Kidney glomerular epithelial cell (primary cell): ENCODE results near the gene CYP2D6.

Experiments used
- DNase-seq: peaks from one replicate; lab custom pipeline; 2025; lab: John Stamatoyannopoulos, UW

The CYP2D6 gene

DNA sequence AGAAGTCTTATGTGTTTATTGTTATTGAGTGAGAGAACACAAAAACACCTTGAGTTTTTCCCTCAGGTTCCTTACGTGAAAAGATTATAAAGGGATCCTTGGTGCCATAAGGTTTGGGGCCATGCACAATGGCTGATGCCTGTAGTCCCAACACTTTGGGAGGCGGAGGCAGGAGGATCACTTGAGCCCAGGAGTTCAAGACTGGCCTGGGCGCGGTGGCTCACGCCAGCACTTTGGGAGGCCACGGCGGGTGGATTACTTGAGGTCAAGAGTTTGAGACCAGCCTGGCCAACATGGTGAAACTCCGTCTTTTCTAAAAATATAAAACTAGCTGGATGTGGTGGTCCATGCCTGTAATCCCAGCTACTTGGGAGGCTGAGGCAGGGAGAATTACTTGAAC, 45.7 kb downstream of the CYP2D6 start:
- DNase-seq: no peak

DNA sequence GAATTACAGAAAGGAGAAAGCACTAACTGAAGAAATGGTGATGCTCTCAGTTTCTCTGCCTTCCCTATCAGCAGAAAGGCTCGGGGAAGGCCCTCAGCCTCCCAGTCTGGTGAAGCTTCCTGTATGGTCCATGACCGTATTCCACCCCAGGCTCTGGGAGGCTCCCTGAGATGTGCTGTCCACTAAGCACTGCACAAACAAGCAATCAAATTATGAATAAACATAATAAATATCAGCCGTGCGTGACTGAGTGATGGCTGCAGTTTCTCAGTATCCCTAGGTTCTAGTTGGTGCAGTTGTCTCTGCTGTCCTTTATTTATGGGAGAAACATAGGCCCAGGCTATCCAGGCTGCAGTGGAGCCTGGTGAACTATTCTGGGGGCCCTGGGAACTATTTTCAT, 47.5 kb downstream of the CYP2D6 start:
- no peak for DNase-seq

DNA sequence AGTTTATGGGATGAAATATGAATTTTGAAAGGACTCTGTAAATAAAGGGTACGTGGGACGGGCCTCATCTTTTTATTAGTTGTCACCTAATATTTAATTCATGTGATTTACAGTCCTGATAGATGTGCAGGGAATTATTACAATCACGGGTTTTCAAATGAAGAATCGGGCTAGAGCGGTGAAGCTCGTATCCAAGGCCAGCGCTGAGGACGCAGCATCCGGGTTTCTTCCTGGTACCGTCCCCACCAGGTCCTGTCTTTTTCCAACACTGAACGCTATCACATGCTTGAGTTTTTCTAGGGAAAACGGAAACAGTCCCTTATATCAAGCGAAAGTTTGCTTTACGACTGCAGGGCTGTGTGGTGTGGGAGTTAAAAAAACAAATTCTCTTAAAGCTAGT, 50.3 kb downstream of the CYP2D6 start:
- DNase-seq: peak; percentile 16

DNA sequence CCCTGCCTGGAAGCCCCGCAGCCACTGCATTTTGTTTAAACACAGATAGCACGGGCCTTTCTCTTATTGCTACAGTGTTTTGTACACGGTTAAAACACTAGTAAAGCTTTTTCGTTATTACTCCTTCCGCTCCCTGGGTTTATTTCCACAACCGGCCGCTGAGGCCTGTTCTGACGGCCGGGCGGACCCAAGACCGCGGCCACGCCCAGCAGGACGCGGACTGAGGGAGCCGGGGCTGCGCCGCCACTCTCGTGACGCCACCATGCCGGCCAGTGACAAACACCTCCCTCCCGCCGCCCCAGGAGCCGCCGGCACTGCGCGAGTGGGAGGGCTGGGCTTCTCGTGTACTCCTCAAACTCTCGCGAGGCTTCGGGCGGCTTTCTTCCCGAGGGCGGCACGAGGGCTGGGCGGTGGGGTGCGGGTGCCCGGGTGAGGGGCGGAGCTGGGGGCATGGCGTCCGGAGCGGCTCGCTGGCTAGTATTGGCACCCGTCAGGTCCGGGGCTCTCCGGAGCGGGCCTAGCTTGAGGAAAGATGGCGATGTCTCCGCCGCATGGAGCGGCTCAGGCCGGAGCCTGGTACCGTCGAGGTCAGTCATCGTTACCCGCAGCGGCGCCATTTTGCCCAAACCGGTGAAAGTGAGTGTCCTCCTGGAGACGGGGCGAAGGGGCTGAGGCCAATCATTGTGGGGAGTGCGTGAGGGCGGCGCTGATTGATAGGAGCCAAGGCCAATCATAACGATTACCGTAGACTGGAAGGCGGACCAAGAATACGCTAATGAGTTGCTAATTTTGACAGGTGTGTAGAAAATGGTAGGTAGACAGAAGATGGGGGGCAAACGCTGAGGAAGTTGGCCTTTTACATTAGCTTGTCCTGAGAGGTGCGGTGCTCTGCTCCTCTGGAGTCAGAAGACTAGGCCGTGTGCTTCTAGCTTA, 51.0 kb downstream of the CYP2D6 start, which contains the start of gene SMDT1:
TSS of gene SMDT1 (plus strand) at position 382 of the 933 bp plus-strand sequence. CDS start at position 451, 69 bp downstream.
- peak; percentile 95 for DNase-seq

DNA sequence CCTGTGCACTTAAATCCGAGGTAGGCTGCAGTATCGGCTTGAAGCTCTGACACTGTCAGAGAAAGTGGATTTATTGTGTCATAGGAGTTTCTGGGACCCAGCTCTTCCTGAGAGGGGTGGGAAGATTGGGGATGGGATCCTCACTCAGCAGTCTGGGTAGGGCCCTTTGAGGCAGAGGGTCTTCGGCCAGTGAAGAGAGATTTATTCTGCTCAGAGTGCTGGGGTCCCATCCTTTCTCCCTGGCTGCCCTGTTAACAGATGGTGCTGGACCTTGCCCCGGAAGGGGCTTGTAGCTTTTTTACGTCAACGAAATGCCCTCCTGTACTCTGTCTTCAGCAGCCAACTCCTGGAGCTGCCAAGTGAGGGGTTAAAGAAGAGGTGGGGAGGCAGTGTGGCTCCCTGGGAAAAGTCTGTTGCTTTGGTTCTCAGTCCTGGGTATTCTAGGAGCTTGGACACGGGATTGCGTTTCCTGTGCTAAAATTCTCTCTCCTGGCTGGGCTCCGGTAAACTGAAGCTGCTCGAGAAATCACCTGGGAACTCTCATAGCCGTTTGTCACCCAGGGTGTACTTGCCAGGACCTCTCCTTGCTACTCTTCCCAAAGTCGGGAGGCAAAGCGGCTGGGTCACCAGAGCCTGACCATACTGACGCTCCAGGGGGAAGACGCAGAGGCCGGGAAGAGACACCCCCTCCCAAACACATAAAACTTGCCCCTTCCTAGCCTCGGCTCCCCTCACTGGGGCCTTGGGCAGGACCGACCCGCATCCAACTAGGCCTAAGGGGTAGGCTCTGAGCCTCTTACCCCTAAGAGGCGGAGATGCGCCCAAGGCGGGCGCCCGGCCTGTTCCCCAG, 51.9 kb downstream of the CYP2D6 start:
- no peak for DNase-seq

DNA sequence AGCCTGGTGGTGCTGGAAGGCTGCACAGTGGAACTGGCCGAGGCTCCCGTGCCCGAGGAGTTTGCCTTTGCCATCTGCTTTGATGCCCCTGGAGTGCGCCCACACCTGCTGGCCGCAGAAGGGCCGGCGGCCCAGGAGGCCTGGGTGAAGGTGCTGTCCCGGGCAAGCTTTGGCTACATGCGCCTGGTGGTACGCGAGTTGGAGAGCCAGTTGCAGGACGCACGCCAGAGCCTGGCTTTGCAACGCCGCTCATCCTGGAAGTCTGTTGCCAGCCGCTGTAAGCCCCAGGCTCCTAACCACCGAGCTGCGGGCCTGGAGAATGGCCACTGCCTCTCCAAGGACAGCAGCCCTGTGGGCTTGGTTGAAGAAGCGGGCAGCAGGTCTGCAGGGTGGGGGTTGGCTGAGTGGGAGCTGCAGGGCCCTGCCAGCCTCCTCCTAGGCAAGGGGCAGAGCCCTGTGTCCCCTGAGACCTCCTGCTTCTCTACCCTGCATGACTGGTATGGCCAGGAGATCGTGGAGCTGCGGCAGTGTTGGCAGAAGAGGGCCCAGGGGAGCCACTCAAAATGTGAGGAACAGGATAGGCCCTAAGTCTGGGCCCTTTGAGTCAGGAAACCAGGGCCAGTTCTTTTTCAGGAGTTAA, 53.0 kb downstream of the CYP2D6 start:
- no peak for DNase-seq

DNA sequence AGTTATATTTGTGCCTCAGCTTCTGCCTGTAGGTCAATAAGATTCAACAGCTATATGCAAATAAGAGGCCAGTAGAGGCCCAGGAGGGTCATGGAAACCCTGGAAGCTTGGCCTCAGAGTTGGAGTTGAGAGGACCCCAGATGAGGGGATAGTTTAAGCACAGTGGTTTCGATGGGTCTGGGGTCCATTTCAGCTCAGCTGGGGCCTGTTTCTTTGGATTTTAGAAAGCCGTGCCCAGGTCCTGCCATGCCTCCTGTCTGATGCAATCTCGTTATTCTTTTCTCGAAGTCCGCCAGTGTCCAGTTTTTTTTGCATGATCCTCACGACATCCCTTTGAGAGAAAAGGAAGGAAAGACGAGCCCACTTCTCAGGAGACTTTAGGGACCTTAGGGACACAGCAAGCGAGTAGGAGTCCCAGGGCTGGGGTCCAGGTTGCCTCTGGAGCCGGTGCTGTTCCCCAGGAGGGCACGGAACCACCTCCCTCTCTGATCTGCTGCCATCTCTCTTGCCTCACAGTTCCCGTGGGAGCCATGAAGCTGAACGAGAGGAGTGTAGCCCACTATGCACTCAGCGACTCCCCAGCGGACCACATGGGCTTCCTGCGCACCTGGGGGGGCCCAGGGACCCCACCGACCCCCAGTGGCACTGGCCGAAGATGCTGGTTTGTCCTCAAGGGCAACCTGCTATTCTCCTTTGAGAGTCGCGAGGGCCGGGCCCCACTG, 53.7 kb downstream of the CYP2D6 start:
- DNase-seq: no peak
